HG03520 (cell line): ENCODE data around the gene CACNA2D4.

Source experiments
- ATAC-seq: cut with Tn5 transposase; IDR thresholded peaks from one replicate; pipeline ENCODE4 v1.9.1; 2021; ENCODE audit warnings: mild to moderate bottlenecking, moderate library complexity; ENCODE audit not compliant: unreplicated experiment

CACNA2D4 gene

GRCh38 chr12:1806301-1807086 lies 112.0 kb downstream of the CACNA2D4 start:
- ATAC-seq: no peak

- no peak for ATAC-seq
Observed at GRCh38 chr12:1805441-1806081, 112.9 kb downstream of the CACNA2D4 start.

- peak; percentile 67 for ATAC-seq
Observed at GRCh38 chr12:1804545-1805332, 113.7 kb downstream of the CACNA2D4 start.

GRCh38 chr12:1803736-1804135 lies 114.7 kb downstream of the CACNA2D4 start:
- ATAC-seq: no peak

GRCh38 chr12:1801303-1801975 lies 117.0 kb downstream of the CACNA2D4 start:
- ATAC-seq: no peak

- no peak for ATAC-seq
Observed at GRCh38 chr12:1800401-1801302, 117.8 kb downstream of the CACNA2D4 start.

GRCh38 chr12:1799882-1800400 lies 118.5 kb downstream of the CACNA2D4 start:
- ATAC-seq: no peak

- no peak for ATAC-seq
Observed at GRCh38 chr12:1799051-1799881, 119.2 kb downstream of the CACNA2D4 start.

- ATAC-seq: no peak
Observed at GRCh38 chr12:1798641-1799020, 119.8 kb downstream of the CACNA2D4 start.

- no peak for ATAC-seq
Observed at GRCh38 chr12:1797991-1798640, 120.3 kb downstream of the CACNA2D4 start.

GRCh38 chr12:1797011-1797901 lies 121.2 kb downstream of the CACNA2D4 start:
- peak; percentile 9 for ATAC-seq

- peak; percentile 15 for ATAC-seq
Observed at GRCh38 chr12:1796515-1797010, 121.9 kb downstream of the CACNA2D4 start.

GRCh38 chr12:1795785-1796514 lies 122.5 kb downstream of the CACNA2D4 start:
- peak; percentile 88 for ATAC-seq

GRCh38 chr12:1795221-1795784 lies 123.1 kb downstream of the CACNA2D4 start:
- no peak for ATAC-seq

- ATAC-seq: no peak
Observed at GRCh38 chr12:1794440-1795090, 123.9 kb downstream of the CACNA2D4 start.
